ENCODE results near the gene OXSM.

The OXSM gene

DNA sequence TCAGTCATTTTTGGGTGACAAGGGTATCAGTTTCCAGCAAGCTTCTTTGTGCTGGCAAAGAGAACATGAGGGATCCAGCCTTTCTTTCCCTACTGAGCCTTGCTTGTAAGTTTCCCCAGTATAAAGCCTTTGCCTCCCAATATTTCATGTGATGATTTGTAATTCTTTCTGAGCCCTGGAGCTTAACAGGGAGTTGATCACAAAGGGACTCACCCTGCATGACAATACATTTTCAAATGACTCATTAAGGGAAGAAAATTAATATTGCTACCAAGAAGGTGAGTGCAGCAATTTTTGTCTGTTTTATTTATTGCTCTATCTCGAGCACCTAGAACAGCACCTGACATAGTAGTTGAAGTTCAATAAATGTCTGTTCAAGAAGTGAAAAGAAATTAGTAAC lies 27.7 kb downstream of the OXSM start:
- CTCF ChIA-PET, result interaction anchor here (0.9 to 2.4 kb wide), 4 partner anchors 8 to 40 kb away, joined by 3 to 7 read pairs (median 4); no protein-coding TSS in a partner anchor
- POLR2A ChIA-PET, result no interaction called here
- DNase-seq (ENCODE audit: extremely low spot score), result no peak
- TF ChIP-seq, protein P1, sequence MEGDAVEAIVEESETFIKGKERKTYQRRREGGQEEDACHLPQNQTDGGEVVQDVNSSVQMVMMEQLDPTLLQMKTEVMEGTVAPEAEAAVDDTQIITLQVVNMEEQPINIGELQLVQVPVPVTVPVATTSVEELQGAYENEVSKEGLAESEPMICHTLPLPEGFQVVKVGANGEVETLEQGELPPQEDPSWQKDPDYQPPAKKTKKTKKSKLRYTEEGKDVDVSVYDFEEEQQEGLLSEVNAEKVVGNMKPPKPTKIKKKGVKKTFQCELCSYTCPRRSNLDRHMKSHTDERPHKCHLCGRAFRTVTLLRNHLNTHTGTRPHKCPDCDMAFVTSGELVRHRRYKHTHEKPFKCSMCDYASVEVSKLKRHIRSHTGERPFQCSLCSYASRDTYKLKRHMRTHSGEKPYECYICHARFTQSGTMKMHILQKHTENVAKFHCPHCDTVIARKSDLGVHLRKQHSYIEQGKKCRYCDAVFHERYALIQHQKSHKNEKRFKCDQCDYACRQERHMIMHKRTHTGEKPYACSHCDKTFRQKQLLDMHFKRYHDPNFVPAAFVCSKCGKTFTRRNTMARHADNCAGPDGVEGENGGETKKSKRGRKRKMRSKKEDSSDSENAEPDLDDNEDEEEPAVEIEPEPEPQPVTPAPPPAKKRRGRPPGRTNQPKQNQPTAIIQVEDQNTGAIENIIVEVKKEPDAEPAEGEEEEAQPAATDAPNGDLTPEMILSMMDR (IDR thresholded peaks at IDR 0.05; ENCODE audit: control extremely low read depth, extremely low read depth, low read depth, missing control alignments), result no peak

DNA sequence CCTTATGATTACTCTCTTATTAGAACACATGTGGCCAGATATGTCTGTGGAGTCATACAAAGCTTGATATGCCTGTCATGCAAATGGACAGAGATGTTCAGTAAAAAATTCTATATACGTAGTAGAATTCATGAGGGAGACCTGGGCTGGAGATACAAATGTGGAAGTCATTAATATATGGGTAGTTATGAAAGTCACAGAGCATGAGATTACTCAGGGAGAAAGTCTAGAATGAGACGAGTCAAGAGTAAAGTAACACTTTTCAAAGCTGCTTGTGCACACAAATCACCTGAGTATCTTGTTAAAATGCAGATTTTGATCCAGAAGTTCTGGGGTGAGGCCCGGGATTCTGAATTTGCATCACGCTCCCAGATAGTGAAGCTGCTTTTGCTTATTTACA lies 28.4 kb downstream of the OXSM start:
- ChIA-PET POLR2A (no interaction called here), CTCF (interaction anchor here (1.3 to 1.7 kb wide), 2 partner anchors 9 to 22 kb away, joined by 3 read pairs; no protein-coding TSS in a partner anchor)
- DNase-seq (ENCODE audit: extremely low spot score), result no peak
- TF ChIP-seq, protein P1 (IDR thresholded peaks at IDR 0.05; ENCODE audit: control extremely low read depth, extremely low read depth, low read depth, missing control alignments), result no peak

DNA sequence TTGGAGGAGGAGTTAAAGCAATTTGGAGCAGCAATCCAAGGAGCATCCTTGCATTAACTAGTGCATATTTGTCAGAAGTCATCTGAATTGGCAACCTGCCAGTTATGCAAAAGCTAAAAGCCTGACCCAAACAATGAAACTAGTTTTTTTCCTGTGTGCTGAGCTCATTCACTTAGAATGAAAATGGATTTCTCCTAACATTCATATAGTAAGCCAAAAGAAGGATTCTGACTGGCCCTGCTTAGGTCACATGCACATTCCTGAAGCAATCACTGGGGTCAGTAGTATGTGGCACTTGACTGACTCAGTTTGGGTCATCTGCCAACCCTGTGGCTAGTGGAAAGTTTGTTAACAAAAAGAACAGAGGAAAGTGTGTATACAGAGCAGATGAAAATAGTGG lies 30.5 kb downstream of the OXSM start:
- no peak for DNase-seq (ENCODE audit: extremely low spot score)
- CTCF ChIA-PET, result interaction anchor here (0.8 to 1.7 kb wide), 2 partner anchors 10 to 15 kb away, joined by 3 read pairs; no protein-coding TSS in a partner anchor
- POLR2A ChIA-PET, result no interaction called here
- TF ChIP-seq, protein P1 (IDR thresholded peaks at IDR 0.05; ENCODE audit: control extremely low read depth, extremely low read depth, low read depth, missing control alignments), result no peak

DNA sequence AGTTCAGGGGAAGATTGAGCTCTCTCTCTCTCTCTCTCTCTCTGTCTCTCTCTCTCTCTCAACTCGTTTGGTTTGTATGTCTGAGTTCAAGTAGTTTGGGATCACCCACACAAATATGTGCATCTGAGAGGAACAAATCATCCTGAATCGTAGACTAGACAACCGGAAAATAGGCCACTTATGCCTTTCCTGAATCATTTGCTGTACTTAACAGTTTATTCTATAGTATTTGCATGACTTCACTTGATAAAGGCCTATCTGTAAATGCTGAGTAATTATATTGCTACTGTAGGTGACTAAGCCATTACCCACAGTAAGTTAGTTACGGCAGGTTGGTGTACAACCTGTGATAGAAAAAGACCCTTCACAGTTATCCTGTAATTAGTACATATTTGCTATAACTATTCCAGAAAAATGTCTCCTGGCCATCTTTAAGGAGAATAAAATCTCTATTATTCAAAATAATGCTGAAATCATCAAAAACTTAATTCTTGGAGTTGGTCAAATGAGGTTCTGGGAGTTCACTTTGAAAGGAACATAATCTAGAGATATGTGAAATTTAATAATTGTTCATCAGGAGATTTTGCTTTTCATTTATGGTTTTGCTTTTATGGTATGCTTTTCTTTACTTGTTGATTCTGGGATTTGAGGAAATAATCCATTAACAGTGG lies 31.1 kb downstream of the OXSM start:
- CTCF ChIA-PET, result interaction anchor here (0.8 kb wide), 1 partner anchor 9 kb away, joined by 3 read pairs; no protein-coding TSS in a partner anchor
- POLR2A ChIA-PET, result no interaction called here
- no peak for DNase-seq (ENCODE audit: extremely low spot score)
- TF ChIP-seq, protein P1 (IDR thresholded peaks at IDR 0.05; ENCODE audit: control extremely low read depth, extremely low read depth, low read depth, missing control alignments), result no peak

DNA sequence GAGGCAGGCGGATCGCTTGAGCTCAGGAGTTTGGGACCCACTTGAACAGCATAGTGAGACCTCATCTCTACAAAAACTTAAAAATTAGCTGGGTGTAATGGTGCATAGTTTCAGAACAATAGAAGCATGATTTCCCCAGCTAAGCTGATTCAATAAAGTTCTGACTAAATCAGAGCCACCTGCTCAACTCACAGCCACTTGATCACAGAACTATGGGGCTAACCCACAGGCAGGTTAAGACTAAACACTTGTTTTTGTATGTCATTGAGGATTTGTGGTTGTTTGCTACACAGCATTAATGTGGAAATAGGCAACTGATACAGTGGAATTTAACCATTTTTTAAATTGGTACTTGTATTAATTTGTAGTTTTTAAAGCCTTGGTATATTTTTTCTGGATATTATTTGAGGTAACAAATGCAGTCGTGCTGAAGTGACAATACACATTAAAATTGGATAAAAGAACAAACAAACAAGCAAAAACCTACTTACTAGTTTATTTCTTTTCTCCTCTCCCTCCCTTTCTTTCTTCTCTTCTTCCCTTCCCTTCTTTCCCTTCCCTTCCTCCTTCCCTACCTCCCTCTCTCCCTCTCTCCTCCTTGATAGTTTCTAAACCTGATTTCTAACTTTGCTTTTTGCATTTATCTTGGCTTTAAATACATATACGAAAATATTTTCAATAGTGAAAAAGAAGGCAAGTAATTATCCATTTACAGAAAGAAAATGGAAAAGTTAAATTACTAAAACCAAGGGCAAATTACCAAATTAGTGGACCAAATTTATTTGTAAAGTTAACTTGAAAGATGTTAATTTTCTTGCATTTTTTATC lies 32.1 kb downstream of the OXSM start:
- POLR2A ChIA-PET, result no interaction called here
- CTCF ChIA-PET, result no interaction called here
- DNase-seq (ENCODE audit: extremely low spot score), result no peak
- TF ChIP-seq, protein P1 (IDR thresholded peaks at IDR 0.05; ENCODE audit: control extremely low read depth, extremely low read depth, low read depth, missing control alignments), result no peak

DNA sequence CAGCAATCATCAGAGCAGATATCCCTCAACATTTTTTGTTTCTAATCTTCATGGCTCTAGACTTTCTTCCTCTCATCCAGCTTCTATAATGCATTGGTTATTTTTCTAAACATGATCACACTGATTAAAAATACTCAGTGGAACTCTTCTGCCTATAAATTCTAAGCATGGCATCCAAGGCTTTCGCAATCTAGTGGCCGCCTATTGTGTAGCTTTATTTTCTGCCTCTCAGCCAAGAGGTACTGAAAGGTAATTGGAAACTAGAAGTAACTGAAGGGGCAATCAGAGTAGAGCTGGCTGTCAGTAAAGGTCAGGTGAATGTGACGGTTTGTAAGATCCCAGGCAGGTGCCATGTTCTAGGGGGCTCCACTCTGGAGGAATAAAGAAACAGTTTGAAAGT lies 33.4 kb downstream of the OXSM start:
- DNase-seq (ENCODE audit: extremely low spot score), result no peak
- POLR2A ChIA-PET, result no interaction called here
- CTCF ChIA-PET, result interaction anchor here (1.9 kb wide), 1 partner anchor 22 kb away, joined by 4 read pairs; no protein-coding TSS in a partner anchor
- TF ChIP-seq, protein P1 (IDR thresholded peaks at IDR 0.05; ENCODE audit: control extremely low read depth, extremely low read depth, low read depth, missing control alignments), result no peak

Data from GM10248 (cell line).